HG02610 (cell line): Measurements from ENCODE around the gene LRRC72.
A peak's percentile ranks its signal among the peaks of the same experiment; 100 is the strongest.
"Not testable (repeated sequence)": the region's sequence is repeated elsewhere in the genome, so short reads cannot be mapped to it uniquely, and the experiment has no call there.

ENCODE experiments used
- ATAC-seq: cut with Tn5 transposase; IDR thresholded peaks from one replicate; pipeline ENCODE4 v1.9.1; 2021; ENCODE audit warnings: mild to moderate bottlenecking, moderate library complexity; ENCODE audit not compliant: unreplicated experiment

The LRRC72 gene

GRCh38 chr7:16524332-16524731, 2.3 kb upstream of the LRRC72 start:
- no peak for ATAC-seq

DNA sequence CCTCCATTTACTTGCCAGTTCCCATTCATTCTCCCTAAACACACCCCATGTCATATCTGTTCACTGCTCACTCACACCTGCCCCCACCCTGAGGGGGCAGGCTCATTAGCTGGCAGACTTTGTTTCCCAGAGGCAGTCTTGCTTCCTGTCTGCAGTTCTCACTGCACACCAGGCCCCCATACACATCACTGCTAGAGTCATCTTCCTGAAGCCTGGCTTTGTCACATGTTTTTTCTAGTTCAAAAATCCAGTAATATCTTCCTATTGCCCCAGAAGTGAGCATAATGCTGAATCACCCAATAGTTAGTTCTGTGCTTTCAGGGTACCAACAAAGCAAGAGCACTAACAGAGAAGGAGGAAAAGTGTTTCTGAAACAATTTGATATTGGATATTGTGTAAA, 1.9 kb downstream of the LRRC72 start:
- ATAC-seq, result no peak

GRCh38 chr7:16529697-16530096, 3.1 kb downstream of the LRRC72 start:
- no peak for ATAC-seq

DNA sequence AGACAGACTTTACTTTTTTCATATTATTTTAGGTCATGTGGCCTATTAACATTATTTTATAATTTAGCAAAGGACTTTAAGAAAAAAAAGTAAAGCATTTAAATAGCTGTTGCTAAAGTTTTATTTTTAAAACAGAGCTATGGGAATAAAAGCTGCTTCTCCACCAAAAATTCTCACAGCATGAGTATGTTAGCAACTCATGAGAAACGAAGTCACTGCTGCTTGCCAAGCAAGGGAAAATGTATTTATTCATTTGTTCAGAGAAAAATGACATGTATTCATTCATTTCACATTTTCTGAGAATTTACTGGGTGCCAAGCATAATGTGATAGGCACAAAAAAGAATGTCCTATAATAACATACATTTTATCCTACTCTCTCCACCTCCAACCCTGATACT, 5.1 kb downstream of the LRRC72 start:
- no peak for ATAC-seq

DNA sequence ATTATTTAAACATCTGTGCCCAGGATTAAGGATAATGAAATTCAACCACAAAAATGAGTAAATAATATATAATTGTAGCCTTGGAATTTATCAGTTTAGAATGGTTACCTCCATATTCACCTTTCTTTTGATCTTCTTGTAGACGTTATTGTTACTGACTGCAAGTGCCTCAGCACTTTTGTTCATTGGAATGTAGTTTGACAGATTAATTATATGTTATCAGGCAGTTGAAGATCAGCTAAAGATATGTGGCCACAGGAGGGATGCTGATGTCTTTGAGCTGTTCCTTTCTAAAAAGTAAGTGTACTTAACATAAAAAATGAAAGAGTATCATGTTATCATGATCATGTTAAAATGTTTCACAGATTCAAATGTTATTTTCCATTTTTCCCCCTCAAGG, 5.6 kb downstream of the LRRC72 start:
- no peak for ATAC-seq

DNA sequence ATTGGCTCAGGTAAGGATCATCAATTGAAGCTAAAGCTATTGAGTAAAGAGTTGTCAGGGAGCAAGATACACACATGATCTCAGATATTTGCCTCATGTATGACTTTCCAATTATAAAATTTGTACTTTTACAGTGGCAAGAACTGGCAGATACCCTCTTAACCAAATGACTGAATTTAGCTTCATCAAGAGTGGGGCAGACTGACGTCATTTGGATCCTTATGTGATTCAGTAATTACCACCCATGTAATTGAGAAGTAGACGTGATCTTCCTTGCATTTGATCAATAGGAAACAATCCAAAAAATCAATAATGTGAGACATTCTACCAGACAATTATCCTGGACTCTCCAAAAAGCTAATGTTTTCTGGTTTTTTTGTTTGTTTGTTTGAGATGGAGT, 8.9 kb downstream of the LRRC72 start:
- no peak for ATAC-seq

DNA sequence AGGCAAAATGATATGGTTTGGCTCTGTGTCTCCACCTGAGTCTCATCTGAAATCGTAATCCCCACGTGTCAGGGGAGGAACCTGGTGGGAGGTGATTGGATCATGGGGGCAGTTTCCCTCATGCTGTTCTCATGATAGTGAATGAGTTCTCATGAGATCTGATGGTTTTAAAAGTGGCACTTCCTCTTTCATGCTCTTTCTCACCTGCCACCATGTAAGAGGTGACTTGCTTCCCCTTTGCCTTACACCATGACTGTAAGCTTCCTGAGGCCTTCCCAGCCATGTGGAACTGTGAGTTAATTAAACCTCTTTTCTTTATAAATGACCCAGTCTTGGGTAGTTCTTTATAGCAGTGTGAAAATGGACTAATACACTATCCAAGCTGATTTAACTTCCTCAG, 13.9 kb downstream of the LRRC72 start:
- ATAC-seq, result not testable (repeated sequence)

DNA sequence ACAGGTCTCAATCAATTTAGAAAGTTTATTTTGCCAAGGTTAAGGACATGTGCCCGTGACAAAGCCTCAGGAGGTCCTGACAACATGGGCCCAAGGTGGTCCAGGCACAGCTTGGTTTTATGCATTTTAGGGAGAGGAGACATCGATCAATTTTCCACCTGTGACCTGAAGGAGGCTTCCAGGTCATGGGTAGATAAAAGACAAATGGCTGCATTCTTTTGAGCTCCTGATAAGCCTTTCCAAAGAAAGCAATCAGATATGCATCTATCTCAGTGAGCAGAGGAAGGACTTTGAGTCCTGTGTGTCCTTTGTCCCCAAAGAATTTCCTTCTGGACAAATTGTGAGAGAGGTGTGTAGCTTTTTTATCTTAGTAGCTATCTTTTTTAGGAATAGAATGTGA, 15.8 kb downstream of the LRRC72 start:
- no peak for ATAC-seq

- no peak for ATAC-seq
These were observed 16.8 kb downstream of the LRRC72 start for GRCh38 chr7:16543456-16543855.

GRCh38 chr7:16546921-16547505, 20.4 kb downstream of the LRRC72 start:
- no peak for ATAC-seq

DNA sequence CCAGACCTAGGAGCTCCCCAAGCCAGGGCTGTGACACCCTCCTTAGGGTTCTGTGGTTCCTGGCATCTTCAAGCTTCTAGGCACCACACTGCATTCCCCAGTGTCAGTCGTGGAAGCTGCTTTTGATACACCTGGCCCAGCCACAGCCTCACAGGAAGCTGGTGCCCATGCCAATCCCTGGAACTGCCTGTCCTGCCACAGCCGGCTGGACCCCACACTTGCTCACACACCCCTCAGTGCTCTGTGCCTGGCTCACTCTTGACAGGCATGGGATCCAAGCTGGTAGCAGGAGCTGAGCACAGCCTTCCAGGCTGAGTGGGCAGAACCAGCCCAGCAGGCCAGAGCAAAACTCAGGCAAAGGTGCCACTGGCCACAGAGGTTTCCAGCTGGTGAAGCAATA, 21.8 kb downstream of the LRRC72 start:
- no peak for ATAC-seq

DNA sequence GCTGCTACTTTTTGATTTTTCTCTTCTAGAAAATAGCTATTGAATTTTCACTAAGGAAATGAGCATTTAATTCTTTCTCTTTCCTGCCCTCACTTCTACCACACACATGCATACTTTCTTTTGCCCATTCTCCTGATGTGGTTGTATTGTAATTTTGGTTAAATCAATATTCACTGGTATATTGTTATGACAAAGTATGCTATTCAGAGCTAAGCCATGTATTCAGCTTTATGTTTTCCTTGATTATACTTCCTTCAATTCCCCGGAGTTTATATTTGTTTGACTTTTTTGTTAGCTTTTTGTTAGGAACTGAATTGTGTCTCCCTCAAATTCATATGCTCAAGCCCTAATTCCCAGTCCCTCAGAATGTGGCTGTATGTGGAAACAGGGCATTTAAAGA, 24.0 kb downstream of the LRRC72 start:
- no peak for ATAC-seq

GRCh38 chr7:16554518-16555236, 28.1 kb downstream of the LRRC72 start:
- no peak for ATAC-seq

DNA sequence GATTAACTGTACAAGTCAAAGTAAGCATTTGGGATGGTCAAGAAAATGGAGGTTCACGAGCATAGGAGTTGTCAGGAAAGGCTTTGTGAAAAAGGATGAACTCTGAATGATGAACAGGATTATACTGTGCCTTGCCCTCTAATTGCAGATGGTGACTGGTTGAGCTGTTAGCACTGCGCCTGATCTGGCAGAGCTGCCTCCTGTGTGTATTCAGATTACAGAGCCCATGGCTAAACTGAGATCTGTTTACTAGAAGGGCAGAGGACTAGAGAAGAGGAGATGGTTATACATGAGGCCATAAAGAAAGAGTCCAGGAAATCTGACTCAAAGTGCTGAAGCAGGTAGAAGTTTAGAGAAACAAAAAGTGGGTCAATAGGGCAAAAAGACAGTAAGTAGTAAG, 29.7 kb downstream of the LRRC72 start:
- no peak for ATAC-seq

GRCh38 chr7:16558761-16559302, 32.2 kb downstream of the LRRC72 start:
- ATAC-seq, result no peak

DNA sequence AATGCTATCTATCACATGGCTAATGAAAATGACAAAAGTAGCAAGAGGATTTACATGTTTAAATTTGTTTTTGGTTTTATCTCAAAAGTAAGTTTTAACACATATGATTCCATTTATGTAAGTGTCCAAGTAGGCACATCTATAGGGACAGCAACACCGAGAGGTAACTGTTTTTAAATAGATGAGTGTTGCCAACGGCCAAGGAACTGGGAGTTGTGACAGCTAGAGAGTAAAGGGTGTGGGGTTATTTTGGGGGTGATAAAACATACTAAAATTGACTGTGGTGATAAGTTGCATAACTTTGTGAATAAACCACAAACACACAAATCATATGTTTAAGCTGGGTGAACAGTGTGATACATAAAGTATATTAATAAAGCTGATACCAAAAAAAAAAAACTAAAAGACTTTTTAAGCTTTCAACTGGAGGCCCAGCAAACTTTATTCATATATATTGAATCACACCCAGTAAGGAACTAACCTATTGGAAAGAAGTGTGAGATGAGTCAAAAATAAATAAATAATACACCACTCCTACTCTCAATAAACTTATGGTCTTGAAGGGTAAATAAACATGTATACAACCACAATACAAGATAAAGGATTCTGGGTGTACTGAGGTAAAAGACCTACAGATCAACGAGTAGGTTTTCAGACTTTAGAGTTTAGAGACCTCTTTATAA, 33.0 kb downstream of the LRRC72 start:
- no peak for ATAC-seq

DNA sequence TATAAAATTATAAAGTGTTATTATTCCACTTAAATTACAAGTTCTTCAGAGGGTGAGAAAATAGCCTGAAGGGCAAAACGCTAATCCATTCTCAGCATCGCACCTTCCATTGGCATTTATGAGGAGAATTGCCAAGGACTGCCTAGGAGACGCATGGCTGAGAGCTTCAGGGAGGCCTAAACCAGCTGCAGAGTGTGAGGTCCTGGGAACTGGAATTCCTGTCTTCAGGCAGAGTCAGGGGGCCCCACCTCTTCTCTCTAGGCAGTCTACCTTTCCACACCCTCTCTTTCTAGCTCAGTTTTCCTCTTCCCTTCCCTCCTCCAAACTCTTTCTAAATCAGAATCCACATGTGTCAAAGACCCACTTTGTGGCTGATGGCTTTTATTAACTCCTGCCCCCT, 35.3 kb downstream of the LRRC72 start:
- ATAC-seq, result no peak

GRCh38 chr7:16562456-16563220, 36.0 kb downstream of the LRRC72 start:
- no peak for ATAC-seq

GRCh38 chr7:16563281-16564022, 36.8 kb downstream of the LRRC72 start:
- peak; percentile 82 for ATAC-seq

DNA sequence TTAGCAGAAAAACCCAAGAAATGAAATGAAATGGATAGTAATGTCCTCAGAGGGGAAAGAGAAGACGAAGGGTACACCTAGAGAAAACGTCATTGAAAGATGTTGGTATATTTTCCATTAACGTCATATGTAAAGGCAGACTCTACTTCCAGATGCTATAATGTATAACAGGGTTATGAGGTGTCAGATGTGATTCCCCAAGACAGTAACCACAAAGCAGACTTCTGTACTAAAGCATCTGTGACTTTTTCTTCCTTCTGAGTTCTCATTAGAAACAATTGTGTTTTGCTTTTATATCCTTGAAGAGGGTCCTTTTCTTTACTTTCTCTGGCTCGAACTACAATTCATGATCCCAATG, 37.4 kb downstream of the LRRC72 start:
- ATAC-seq, result no peak
